GM18505 (cell line): ENCODE data around the gene PKLR.

Experiments
- ATAC-seq: cut with Tn5 transposase; IDR thresholded peaks from one replicate; pipeline ENCODE4 v1.9.1; 2021; ENCODE audit not compliant: unreplicated experiment
- POLR2A ChIP-seq: IDR thresholded peaks from 4 replicates; pipeline ENCODE4 v1.6.1; 2011; ENCODE audit warnings: borderline replicate concordance; ENCODE audit not compliant: insufficient read depth, insufficient read length; ENCODE audit errors: extremely low read depth

The PKLR gene

DNA sequence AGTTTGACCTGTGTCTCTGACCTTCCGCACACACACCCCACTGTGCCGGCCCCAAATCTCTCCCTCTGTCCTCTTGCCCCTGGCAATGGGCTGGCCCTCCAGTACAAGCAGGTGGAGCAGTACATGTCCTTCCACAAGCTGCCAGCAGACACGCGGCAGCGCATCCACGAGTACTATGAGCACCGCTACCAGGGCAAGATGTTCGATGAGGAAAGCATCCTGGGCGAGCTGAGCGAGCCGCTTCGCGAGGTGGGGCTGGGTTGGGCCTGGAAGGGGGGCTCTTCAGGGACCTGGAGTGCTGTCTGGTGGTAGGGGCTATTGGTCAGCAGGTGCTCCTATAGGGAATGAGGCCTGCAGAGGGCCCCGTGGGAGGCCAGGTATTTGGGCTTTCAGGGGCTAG is 16.2 kb downstream of the PKLR start:
- no peak for TF ChIP-seq POLR2A
- ATAC-seq: no peak

DNA sequence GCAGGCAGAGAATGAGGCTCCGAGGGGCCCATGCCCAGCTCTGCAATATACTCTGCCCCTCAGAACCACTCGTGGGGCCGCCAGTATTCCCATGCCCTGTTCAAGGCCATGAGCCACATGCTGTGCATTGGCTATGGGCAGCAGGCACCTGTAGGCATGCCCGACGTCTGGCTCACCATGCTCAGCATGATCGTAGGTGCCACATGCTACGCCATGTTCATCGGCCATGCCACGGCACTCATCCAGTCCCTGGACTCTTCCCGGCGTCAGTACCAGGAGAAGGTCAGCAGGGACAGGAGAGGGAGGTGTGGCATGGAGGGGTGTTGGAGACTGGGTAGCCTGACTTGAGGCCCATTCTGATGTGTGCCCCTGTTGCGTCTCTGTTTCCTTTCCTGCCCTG is 16.8 kb downstream of the PKLR start:
- no peak for ATAC-seq
- no peak for TF ChIP-seq POLR2A

DNA sequence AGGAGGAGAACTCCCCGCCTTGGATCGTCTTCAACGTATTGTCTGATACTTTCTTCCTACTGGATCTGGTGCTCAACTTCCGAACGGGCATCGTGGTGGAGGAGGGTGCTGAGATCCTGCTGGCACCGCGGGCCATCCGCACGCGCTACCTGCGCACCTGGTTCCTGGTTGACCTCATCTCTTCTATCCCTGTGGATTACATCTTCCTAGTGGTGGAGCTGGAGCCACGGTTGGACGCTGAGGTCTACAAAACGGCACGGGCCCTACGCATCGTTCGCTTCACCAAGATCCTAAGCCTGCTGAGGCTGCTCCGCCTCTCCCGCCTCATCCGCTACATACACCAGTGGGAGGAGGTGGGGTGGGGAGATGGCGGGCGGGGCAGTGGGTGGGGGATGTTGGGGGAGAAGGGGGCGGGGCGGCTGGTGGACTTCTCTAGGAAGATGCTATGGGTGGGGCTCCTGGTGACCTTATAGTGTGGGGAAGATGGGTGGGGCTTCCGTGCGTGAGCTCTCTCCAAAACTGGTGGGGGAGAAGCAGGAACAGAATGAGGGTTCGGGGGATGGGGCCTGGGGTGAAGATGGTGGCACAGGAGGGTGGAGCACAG is 18.6 kb downstream of the PKLR start:
- ATAC-seq: no peak
- no peak for TF ChIP-seq POLR2A

DNA sequence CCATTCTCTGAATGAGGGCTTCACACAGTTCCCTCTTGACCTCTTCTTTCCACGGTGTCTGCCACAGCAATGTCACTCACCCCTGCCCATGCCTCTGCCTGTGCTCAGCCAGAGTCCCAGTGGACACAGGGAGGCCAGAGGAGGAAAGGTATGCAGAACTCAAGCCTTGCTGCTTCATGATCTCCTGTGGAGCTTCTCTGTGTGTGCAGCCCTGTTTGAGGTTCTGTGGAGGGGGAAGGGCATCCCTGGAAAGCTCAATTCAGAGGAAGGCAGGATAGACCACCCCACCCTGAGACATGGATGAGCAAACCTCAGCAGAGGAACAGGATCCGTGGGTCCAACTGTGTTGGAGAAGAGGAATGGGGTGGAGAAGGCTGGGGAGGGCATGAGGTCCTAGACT is 22.0 kb downstream of the PKLR start:
- ATAC-seq: no peak
- no peak for TF ChIP-seq POLR2A

DNA sequence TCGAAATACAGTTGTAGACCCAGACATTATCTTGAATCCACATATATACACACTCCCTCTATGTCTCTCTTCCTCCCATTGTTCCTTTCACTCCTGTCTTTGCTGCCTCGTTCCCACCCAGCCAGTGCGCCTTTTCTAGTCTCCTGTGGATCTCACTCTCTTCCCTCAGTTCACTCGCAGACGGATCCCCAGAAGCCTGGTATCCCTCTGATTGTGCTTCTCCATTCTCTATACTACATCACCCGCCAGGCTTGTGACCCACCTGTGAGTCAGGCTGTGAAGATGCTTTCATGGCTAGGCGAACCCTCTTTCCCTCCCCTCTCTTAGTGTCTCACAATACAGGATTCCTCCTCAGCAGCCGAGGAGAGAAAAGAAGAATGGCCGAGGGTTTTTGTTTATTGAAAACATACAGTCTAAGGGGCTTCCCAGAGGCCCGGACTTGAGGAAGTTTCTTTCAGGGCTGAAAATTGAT is 22.5 kb downstream of the PKLR start:
- no peak for TF ChIP-seq POLR2A
- ATAC-seq: no peak

DNA sequence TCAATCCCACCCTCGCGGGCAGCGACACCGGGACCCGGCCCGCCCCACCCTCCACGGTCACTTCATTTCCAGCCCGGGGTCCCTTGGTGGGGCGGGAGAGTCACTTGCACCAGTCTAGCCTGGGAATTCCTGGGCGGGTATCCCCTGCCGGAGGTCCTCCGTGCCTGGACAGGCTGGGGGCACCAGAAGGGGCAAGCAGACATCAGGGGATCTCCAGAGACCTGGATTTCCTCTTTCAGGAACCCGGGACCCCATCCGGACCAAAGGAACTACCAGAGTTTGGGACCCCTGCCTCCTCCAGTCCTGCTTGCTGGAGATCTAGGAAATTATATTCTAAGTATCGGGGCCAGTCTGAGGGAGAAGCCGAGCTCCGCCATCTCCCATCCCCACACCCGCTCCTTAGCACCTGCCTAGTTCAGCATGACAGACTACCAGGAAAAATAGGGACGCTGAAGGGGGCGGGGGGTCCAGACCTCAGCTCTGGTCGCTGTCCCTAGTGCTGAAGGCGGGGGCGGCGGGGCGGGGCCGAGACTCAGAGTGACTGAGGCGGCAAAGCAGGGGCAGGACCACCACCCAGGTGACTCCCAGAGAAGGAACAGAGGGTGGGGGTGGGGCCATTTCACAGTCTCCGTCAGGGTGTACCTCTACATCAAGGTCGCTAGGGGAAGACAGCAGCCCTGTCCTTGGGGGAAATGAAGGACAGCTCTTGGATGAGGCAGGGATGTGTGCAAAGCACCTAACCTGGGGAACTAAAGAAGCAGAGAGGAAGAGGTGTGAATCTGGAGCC is 23.1 kb downstream of the PKLR start:
- ATAC-seq: no peak
- no peak for TF ChIP-seq POLR2A

DNA sequence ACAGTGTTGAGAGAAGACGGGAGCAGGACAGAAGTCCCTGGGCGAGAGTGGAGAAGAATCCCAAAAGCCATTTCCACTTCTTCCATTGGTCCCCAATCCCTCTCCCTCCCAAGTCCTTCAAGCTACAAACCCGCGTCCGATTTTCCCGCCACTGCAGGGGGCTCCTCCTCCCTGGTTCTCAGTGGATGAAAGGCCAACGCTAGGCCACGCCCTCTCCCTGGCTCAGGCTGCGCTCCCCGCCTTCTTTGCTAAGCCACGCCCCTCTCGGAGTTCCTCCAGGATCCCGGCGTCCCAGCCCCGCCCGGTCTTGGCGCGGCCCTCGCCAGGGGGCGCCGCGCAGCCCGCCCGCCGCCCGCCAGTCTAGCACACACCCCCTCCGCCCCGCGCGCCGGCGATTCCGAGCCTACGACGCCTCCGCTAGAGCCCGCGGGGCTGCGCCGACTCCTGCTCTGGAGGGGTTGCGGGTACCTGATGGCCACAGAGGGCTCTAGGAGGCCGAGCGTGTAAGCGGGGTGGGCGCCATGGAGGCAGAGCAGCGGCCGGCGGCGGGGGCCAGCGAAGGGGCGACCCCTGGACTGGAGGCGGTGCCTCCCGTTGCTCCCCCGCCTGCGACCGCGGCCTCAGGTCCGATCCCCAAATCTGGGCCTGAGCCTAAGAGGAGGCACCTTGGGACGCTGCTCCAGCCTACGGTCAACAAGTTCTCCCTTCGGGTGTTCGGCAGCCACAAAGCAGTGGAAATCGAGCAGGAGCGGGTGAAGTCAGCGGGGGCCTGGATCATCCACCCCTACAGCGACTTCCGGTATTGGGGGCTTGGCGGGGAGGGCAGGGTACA is 24.0 kb downstream of the PKLR start, which contains the start of gene HCN3:
TSS of gene HCN3 (plus strand) at position 394 of the 832 bp plus-strand sequence. CDS start at position 522, 128 bp downstream.
- ATAC-seq: peak; percentile 60

DNA sequence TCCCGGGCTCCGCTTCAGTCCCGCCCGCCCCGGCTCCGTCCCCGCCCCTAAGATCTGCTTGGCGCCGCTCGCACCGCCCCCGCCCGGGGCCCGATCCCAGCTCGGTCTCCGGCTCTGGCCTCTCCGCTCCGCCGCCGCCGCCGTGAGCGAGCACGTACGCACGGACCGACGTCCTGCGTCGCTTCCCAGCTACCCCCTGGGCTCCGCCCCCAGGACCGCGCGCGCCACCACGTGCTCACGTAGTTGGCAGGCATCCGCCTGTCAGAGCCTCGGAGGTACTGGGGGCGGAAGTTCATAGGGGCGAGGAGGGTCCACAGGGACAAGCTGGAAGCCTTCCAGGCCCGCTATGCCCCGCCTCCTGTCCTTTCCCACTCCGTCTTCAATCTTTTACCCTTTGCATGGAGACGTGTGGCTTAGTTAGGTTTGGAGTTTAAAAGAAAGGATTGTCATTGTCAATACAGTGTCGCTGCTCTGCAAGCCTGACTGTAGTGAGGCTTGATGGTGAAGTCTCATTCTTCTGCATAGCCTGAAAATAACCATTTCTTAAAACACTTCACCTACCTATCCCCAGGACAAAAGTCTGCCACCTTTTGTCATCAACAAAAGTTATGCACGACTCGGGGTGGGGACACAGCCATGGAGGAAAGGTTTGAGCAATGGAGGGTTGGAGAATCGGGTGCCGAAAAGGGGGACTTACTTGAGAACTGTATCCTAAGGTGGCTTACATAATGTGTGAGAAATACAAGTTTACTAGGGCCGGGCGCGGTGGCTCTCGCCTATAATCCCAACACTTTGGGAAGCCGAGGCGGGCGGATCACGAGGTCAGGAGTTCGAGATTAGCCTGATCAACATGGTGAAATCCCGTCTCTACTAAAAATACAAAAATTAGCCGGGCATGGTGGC is 27.6 kb downstream of the PKLR start, which contains the start of gene CLK2:
TSS of gene CLK2 (minus strand) at position 162 of the 903 bp plus-strand sequence. CDS start 2,527 bp downstream, outside the sequence.
- TF ChIP-seq POLR2A: peak; percentile 91
- peak; percentile 75 for ATAC-seq

More for the DNA sequence above, 24.0 kb downstream of the PKLR start, which contains the start of gene HCN3:
- TF ChIP-seq POLR2A: no peak

DNA sequence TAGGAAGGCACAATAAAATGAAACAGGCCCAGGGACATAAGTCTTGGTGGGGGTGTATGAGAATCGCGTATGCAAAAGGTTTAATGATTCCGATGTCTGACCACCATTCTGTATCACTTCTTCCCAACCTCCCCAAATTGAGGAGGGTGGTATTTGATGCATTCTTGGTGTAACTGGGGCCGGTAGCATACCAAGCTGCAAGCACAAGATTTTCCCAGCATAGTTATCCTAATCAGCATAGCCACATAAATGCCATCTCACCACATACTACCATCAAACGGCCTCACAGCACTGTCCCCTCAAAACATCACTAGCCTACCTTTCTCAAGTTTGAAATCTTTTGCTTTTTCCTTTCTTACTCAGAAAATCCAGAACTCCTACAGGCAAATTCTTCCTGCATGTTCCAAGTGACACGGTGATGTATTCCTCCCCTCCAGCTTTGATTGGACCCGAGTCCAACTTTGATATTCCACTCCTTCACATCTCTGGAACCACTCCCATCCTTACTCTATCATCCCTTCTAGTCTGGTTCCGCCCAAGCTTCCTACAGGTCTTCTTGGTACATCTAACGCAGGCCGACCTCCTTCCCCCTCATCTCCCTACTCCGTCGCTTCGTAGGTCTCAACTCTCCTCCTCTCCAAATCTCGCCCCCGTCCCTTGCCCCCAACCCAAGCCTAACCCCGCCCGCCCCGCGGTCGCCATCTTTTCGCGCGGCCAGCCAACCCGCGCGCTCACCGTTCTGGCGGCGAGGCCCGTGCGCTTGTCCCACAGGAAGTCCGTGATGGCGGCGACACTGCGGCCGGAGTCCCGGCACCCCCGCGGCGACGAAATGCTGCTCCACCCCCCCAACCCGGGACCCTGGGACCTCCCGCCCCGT is 28.5 kb downstream of the PKLR start:
- TF ChIP-seq POLR2A: no peak
- peak; percentile 32 for ATAC-seq

DNA sequence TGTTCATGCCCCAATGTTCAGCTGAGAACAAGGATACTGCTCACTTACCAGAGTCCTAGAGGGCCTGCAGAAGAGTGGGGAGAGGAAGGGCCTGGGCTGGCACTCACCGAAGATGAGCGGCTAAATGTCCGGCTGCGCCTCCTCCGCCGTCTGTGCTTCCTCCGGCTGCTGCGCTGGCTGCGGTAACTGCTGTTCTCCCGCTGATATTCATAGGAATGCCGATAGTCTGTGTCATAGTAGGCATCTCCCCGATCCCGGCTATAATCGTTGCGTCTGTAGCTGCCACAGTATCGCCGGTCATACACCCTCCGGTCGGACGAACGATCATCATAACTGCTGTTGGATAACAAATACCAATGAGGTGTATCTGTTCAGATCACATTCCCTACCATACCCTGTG is 31.9 kb downstream of the PKLR start:
- TF ChIP-seq POLR2A: no peak
- no peak for ATAC-seq

DNA sequence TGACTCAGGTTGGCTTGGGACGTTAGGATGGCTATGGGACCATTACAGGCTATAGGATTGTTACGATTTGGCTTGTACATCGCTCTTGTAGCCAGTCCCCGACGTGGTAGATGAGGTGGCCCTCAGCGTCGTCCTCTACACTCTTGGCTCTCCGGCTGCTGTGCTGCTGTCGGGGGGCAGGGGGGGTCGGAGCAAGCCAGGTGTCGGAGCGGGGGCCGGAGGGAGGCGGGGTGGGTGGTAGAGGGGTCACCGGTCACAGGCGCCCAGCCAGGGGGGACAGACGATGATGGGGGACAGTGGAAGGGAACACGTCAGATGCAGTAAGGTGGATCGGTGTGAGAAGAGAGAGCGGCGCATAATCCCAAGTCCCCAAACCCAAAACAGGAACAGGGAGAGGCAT is 32.6 kb downstream of the PKLR start:
- TF ChIP-seq POLR2A: no peak
- ATAC-seq: no peak
